Astrocyte (in vitro differentiated cells and primary cell): Measurements from ENCODE around the gene ZCCHC8.

Source experiments
- CTCF ChIP-seq: IDR thresholded peaks from 2 replicates; pipeline ENCODE4 v1.5.1; 2011; ENCODE audit warnings: low read depth, mild to moderate bottlenecking, inconsistent platforms, low read length, moderate library complexity; ENCODE audit not compliant: insufficient read depth
- EZH2 ChIP-seq: IDR thresholded peaks from 2 replicates; pipeline ENCODE4 v1.6.1; 2012; ENCODE audit warnings: mild to moderate bottlenecking, low read length, inconsistent platforms; ENCODE audit not compliant: insufficient read depth

- no peak for TF ChIP-seq CTCF
- TF ChIP-seq EZH2: no peak
Measured at GRCh38 chr12:122486805-122487426, 13.8 kb downstream of the ZCCHC8 start.
